H1 (cell line): ENCODE measurements around the gene EPB41L4A. TPM values are rescaled to one million over a fixed set of nuclear protein-coding genes. Genes with fewer than 3 reads are reported as not detected.

Source experiments
- CHD7 ChIP-seq: fragments of 300-600 bp; sonication (generic); IDR thresholded peaks from 2 replicates; pipeline ENCODE4 v1.7.1; 2012; ENCODE audit warnings: low read length, moderate library complexity, mild to moderate bottlenecking, inconsistent platforms; ENCODE audit not compliant: insufficient replicate concordance
- E2F6 ChIP-seq: IDR thresholded peaks from 2 replicates; pipeline ENCODE4 v1.6.1; 2012; ENCODE audit warnings: inconsistent platforms
- GABPA ChIP-seq: IDR thresholded peaks from 2 replicates; pipeline ENCODE4 v1.6.1; 2011; ENCODE audit warnings: mild to moderate bottlenecking, low read length, moderate library complexity, borderline replicate concordance; ENCODE audit not compliant: insufficient read depth
- PHF8 ChIP-seq: fragments of 200-600 bp; sonication (generic); conservative IDR thresholded peaks from 2 replicates; pipeline ENCODE4 v1.7.1; 2012; ENCODE audit warnings: low read depth, mild to moderate bottlenecking, inconsistent platforms, low read length, moderate library complexity
- RAD21 ChIP-seq, 2 experiments: IDR thresholded peaks in 1 of 2; conservative IDR thresholded peaks in 1 of 2; 2 replicates each; pipeline ENCODE4 v1.6.1; 2011; ENCODE audit warnings: low read depth in 2 of 2, low read length in 2 of 2, improper control_type of control experiment in 1 of 2, inconsistent platforms in 1 of 2, mild to moderate bottlenecking in 1 of 2, moderate library complexity in 1 of 2
- SIN3A ChIP-seq, 2 experiments: IDR thresholded peaks in 1 of 2; conservative IDR thresholded peaks in 1 of 2; 2 replicates each; pipeline ENCODE4 v1.6.1; 2011 to 2012; ENCODE audit warnings: low read length in 2 of 2, improper control_type of control experiment in 1 of 2, low read depth in 1 of 2, mild to moderate bottlenecking in 1 of 2
- SP2 ChIP-seq: IDR thresholded peaks from 2 replicates; pipeline ENCODE4 v1.6.1; 2012; ENCODE audit warnings: mild to moderate bottlenecking, low read length, inconsistent platforms
- polyA plus RNA-seq, 7 experiments: library from polyadenylated mRNA; depleted of rRNA in 3 of 7; stranded (reverse) in 5 of 7; unstranded in 2 of 7; fragments of >200 nt in 5 of 7; fragments of 200-250 nt in 2 of 7; gene quantifications; 1 replicate in 5 of 7; 2 replicates in 1 of 7; 4 replicates in 1 of 7; pipeline versions ENCODE4 v1.2.1 to v1.2.3, GENCODE V29; 2011 to 2013; ENCODE audit warnings: missing spikeins in 2 of 7, mixed read lengths in 2 of 7
- total RNA-seq: library from RNA; stranded (reverse); fragmentation: NEBNext Ultra II Directional; extraction: Animal tissue kit (Norgen Biotek cat#: 25700); gene quantifications from 2 replicates; pipeline ENCODE4 v1.2.1, GENCODE V29; 2021

The EPB41L4A gene
- total and polyA plus RNA-seq, 2 of the 8 experiments (the other 6 are each of a cell fraction or from before 2014, with no cell fraction given), result 1.6 to 4.6 TPM

DNA sequence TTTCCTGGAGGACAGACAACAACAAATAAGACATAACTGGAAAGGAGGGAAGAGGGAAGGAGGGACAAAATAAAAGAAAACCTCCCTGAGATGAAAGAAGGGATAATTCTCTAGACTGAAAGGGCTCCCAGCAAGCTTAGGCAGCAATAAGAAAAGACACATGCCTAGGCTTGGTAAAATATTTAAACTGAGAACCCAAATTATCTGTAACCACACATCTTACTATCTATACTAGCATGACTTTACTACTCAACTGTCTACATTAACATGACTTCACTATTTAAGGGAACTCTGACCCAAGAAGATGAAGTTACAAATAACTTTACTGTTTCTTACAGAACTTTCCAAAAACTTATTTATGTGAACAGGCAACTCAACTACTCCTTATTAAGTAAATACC, 95.9 kb downstream of the EPB41L4A start (continued):
- TF ChIP-seq CHD7, result no peak
- no peak for TF ChIP-seq GABPA
- TF ChIP-seq SIN3A (conservative IDR thresholded peaks at IDR 0.05 in 1 of 2, IDR thresholded peaks at IDR 0.05 in 1 of 2; ENCODE audit: low read depth in 1 of 2, low read length in 2 of 2), result no peak
- no peak for TF ChIP-seq E2F6
- no peak for TF ChIP-seq SP2
- no peak for TF ChIP-seq RAD21 (IDR thresholded peaks at IDR 0.05 in 1 of 2, conservative IDR thresholded peaks at IDR 0.05 in 1 of 2; ENCODE audit: low read depth in 2 of 2, low read length in 2 of 2)
- TF ChIP-seq PHF8, result no peak
